ENCODE measurements around the gene NANP. TPM values are rescaled to one million over a fixed set of nuclear protein-coding genes. Genes with fewer than 3 reads are reported as not detected.
A peak's percentile ranks its signal among the peaks of the same experiment; 100 is the strongest.

Gene NANP
- total and polyA plus RNA-seq, 2 of the 13 experiments (the other 11 are each of a cell fraction or from before 2014, with no cell fraction given) = 8.9 to 21.5 TPM

GRCh38 chr20:25579081-25579770 lies 44.6 kb downstream of the NANP start (continued):
- TF ChIP-seq FOXP1 (IDR thresholded peaks at IDR 0.05) (no peak), FOXP1 (CRISPR knock-in tag; IDR thresholded peaks at IDR 0.05) (peak; percentile 45; the same call in 1 of the 2 replicates), HMG20B (CRISPR knock-in tag; conservative IDR thresholded peaks at IDR 0.05) (peak; percentile 35; the same call in 1 of the 2 replicates), DNMT1 (CRISPR knock-in tag; IDR thresholded peaks at IDR 0.05) (no peak), ADNP (CRISPR knock-in tag; IDR thresholded peaks at IDR 0.05) (no peak), ZNF616 (CRISPR knock-in tag; IDR thresholded peaks at IDR 0.05; ENCODE audit: low read depth) (no peak; the same call in 1 of the 2 replicates), ZFY (CRISPR knock-in tag; IDR thresholded peaks at IDR 0.05) (no peak), ARID5B (CRISPR knock-in tag; IDR thresholded peaks at IDR 0.05) (peak; percentile 67), POLR2A (IDR thresholded peaks at IDR 0.05; ENCODE audit: insufficient read depth in 1 of 2, low read depth in 2 of 2, low read length in 2 of 2) (0 out of 4 replicates have a peak, but pooled peaks of 1 of the 2 experiments have one; percentile 21), CREB3 (CRISPR knock-in tag; IDR thresholded peaks at IDR 0.05) (no peak), RXRA (CRISPR knock-in tag; IDR thresholded peaks at IDR 0.05) (peak; percentile 98), EHMT2 (IDR thresholded peaks at IDR 0.05; ENCODE audit: borderline replicate concordance, low read depth, low read length) (no peak), ATAD3A (CRISPR knock-in tag; IDR thresholded peaks at IDR 0.05) (no peak), U2AF1 (optimal IDR thresholded peaks at IDR 0.05; ENCODE audit: low read depth, low read length) (no peak), ZNF432 (CRISPR knock-in tag; IDR thresholded peaks at IDR 0.05; ENCODE audit: borderline replicate concordance) (no peak), BRCA1 (CRISPR knock-in tag; IDR thresholded peaks at IDR 0.05) (no peak), ATF4 (CRISPR knock-in tag; IDR thresholded peaks at IDR 0.05) (no peak), TGIF2 (CRISPR knock-in tag; IDR thresholded peaks at IDR 0.05) (no peak), ZNF547 (CRISPR knock-in tag; IDR thresholded peaks at IDR 0.05) (no peak), MTERF4 (CRISPR knock-in tag; IDR thresholded peaks at IDR 0.05) (no peak), PAWR (CRISPR knock-in tag; IDR thresholded peaks at IDR 0.05; ENCODE audit: borderline replicate concordance) (no peak), PITX1 (CRISPR knock-in tag; IDR thresholded peaks at IDR 0.05) (peak; percentile 37; the same call in 1 of the 2 replicates), CAMTA2 (CRISPR knock-in tag; IDR thresholded peaks at IDR 0.05; ENCODE audit: borderline replicate concordance) (no peak), SRSF4 (IDR thresholded peaks at IDR 0.05; ENCODE audit: low read depth, low read length, poor library complexity, severe bottlenecking) (no peak), KLF9 (CRISPR knock-in tag; IDR thresholded peaks at IDR 0.05; ENCODE audit: low read depth) (no peak), JARID2 (CRISPR knock-in tag; IDR thresholded peaks at IDR 0.05; ENCODE audit: insufficient replicate concordance) (no peak), GATAD2A (CRISPR knock-in tag; IDR thresholded peaks at IDR 0.05) (no peak; the same call in 1 of the 2 replicates)

Measured in HepG2 (cell line).